ENCODE results near the gene CFAP299.
A peak's percentile ranks its signal among the peaks of the same experiment; 100 is the strongest.

The CFAP299 gene

GRCh38 chr4:80989921-80990544 lies 654.5 kb downstream of the CFAP299 start:
- Histone ChIP-seq H3K4me2 (ENCODE audit: low read length) (no peak overlapping the region), H3K27me3 (ENCODE audit: insufficient read depth, low read length) (no peaks in the 10 kb centered on the region), H3K9ac (ENCODE audit: low read length) (no peak overlapping the region), H3K4ac (ENCODE audit: low read depth, low read length) (no peak overlapping the region), H2AK5ac (ENCODE audit: low read length) (no peak overlapping the region), H3K14ac (ENCODE audit: low read length) (no peak overlapping the region), H3K27ac (ENCODE audit: low read depth, low read length) (no peak overlapping the region), H3K79me2 (ENCODE audit: control insufficient read depth, insufficient read depth, low read length, poor library complexity) (no peaks in the 10 kb centered on the region), H4K91ac (ENCODE audit: low read depth, low read length) (no peak overlapping the region), H3K18ac (ENCODE audit: low read length) (no peak overlapping the region), H3K4me3 (ENCODE audit: low read depth, low read length) (no peak overlapping the region), H2AFZ (ENCODE audit: insufficient read depth, low read length, poor library complexity) (no peak overlapping the region), H4K8ac (ENCODE audit: low read depth, low read length) (no peak overlapping the region), H2BK120ac (ENCODE audit: insufficient read depth, low read length, poor library complexity) (no peak overlapping the region), H2BK12ac (ENCODE audit: low read length) (no peak overlapping the region), H3K23ac (ENCODE audit: low read length) (no peak overlapping the region), H3K9me3 (ENCODE audit: insufficient read depth, low read depth, low read length) (no peaks in the 10 kb centered on the region), H2BK5ac (ENCODE audit: low read depth, low read length, poor library complexity) (no peak overlapping the region), H3K36me3 (ENCODE audit: control insufficient read depth in 1 of 2, insufficient read depth in 2 of 2, low read length in 2 of 2) (no peaks in the 10 kb centered on the region), H3K4me1 (ENCODE audit: control insufficient read depth in 1 of 2, insufficient read depth in 2 of 2, low read length in 2 of 2) (no peaks in the 10 kb centered on the region), H4K12ac (ENCODE audit: low read depth, low read length) (no peak overlapping the region), H3K79me1 (ENCODE audit: low read length) (no peaks in the 10 kb centered on the region)
- DNase-seq = peak; percentile 49 to 85
- no CpG with 5 or more reads among the region's 2 CpGs for WGBS (ENCODE audit: extremely low coverage, insufficient coverage, insufficient read length)

GRCh38 chr4:80990851-80991250 lies 655.3 kb downstream of the CFAP299 start:
- WGBS (ENCODE audit: extremely low coverage, insufficient coverage, insufficient read length) = no CpG with 5 or more reads among the region's 2 CpGs
- no peak overlapping the region for H3K23ac ChIP-seq (ENCODE audit: low read length)
- no peaks in the 10 kb centered on the region for H3K9me3 ChIP-seq (ENCODE audit: insufficient read depth, low read depth, low read length)
- H3K4me3 ChIP-seq (ENCODE audit: low read depth, low read length) = no peak overlapping the region
- no peaks in the 10 kb centered on the region for H3K36me3 ChIP-seq (ENCODE audit: control insufficient read depth in 1 of 2, insufficient read depth in 2 of 2, low read length in 2 of 2)
- no peaks in the 10 kb centered on the region for H3K27me3 ChIP-seq (ENCODE audit: insufficient read depth, low read length)
- H3K4me1 ChIP-seq (ENCODE audit: control insufficient read depth in 1 of 2, insufficient read depth in 2 of 2, low read length in 2 of 2) = no peaks in the 10 kb centered on the region
- no peak for DNase-seq
- no peak overlapping the region for H4K12ac ChIP-seq (ENCODE audit: low read depth, low read length)
- no peaks in the 10 kb centered on the region for H3K79me2 ChIP-seq (ENCODE audit: control insufficient read depth, insufficient read depth, low read length, poor library complexity)
- H3K9ac ChIP-seq (ENCODE audit: low read length) = no peak overlapping the region
- H3K4ac ChIP-seq (ENCODE audit: low read depth, low read length) = no peak overlapping the region
- no peak overlapping the region for H2BK120ac ChIP-seq (ENCODE audit: insufficient read depth, low read length, poor library complexity)
- H2BK12ac ChIP-seq (ENCODE audit: low read length) = no peak overlapping the region
- no peak overlapping the region for H2AK5ac ChIP-seq (ENCODE audit: low read length)
- H3K14ac ChIP-seq (ENCODE audit: low read length) = no peak overlapping the region
- no peak overlapping the region for H3K18ac ChIP-seq (ENCODE audit: low read length)
- no peak overlapping the region for H2AFZ ChIP-seq (ENCODE audit: insufficient read depth, low read length, poor library complexity)
- H4K8ac ChIP-seq (ENCODE audit: low read depth, low read length) = no peak overlapping the region
- no peak overlapping the region for H3K27ac ChIP-seq (ENCODE audit: low read depth, low read length)
- no peak overlapping the region for H2BK5ac ChIP-seq (ENCODE audit: low read depth, low read length, poor library complexity)
- H3K4me2 ChIP-seq (ENCODE audit: low read length) = no peak overlapping the region
- H3K79me1 ChIP-seq (ENCODE audit: low read length) = no peaks in the 10 kb centered on the region
- H4K91ac ChIP-seq (ENCODE audit: low read depth, low read length) = no peak overlapping the region

DNA sequence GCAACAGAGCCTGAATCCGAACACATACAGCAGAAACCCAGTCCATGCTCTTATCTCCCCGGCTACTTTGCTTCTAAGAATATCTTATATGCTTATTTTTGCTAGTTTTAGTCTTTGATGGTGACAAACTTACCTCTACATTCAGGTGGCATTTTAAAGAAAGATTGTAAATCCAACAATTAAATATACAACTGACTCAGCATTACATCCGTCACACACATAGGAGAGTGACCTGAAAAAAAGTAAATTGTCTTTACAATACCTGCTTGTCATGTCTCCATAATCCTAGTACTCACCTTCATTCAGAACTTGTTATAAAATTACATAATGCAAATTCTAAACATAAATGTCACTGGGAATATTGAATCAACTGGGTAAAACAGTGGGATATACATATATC lies 664.4 kb downstream of the CFAP299 start:
- H3K9ac ChIP-seq (ENCODE audit: low read length) = no peak overlapping the region
- no CpG with 5 or more reads among the region's 3 CpGs for WGBS (ENCODE audit: extremely low coverage, insufficient coverage, insufficient read length)
- no peaks in the 10 kb centered on the region for H3K4me1 ChIP-seq (ENCODE audit: control insufficient read depth in 1 of 2, insufficient read depth in 2 of 2, low read length in 2 of 2)
- no peak overlapping the region for H2BK120ac ChIP-seq (ENCODE audit: insufficient read depth, low read length, poor library complexity)
- no peak overlapping the region for H3K18ac ChIP-seq (ENCODE audit: low read length)
- H3K27ac ChIP-seq (ENCODE audit: low read depth, low read length) = no peak overlapping the region
- H3K14ac ChIP-seq (ENCODE audit: low read length) = no peak overlapping the region
- no peak overlapping the region for H3K4me2 ChIP-seq (ENCODE audit: low read length)
- H3K79me2 ChIP-seq (ENCODE audit: control insufficient read depth, insufficient read depth, low read length, poor library complexity) = no peaks in the 10 kb centered on the region
- no peak overlapping the region for H3K4me3 ChIP-seq (ENCODE audit: low read depth, low read length)
- no peak overlapping the region for H2AK5ac ChIP-seq (ENCODE audit: low read length)
- no peak overlapping the region for H2BK5ac ChIP-seq (ENCODE audit: low read depth, low read length, poor library complexity)
- no peak overlapping the region for H3K4ac ChIP-seq (ENCODE audit: low read depth, low read length)
- no peaks in the 10 kb centered on the region for H3K9me3 ChIP-seq (ENCODE audit: insufficient read depth, low read depth, low read length)
- no peak overlapping the region for H3K23ac ChIP-seq (ENCODE audit: low read length)
- H4K91ac ChIP-seq (ENCODE audit: low read depth, low read length) = no peak overlapping the region
- H4K12ac ChIP-seq (ENCODE audit: low read depth, low read length) = no peak overlapping the region
- H3K27me3 ChIP-seq (ENCODE audit: insufficient read depth, low read length) = no peaks in the 10 kb centered on the region
- no peaks in the 10 kb centered on the region for H3K79me1 ChIP-seq (ENCODE audit: low read length)
- DNase-seq = no peak
- H2AFZ ChIP-seq (ENCODE audit: insufficient read depth, low read length, poor library complexity) = no peak overlapping the region
- H4K8ac ChIP-seq (ENCODE audit: low read depth, low read length) = no peak overlapping the region
- no peak overlapping the region for H2BK12ac ChIP-seq (ENCODE audit: low read length)
- no peaks in the 10 kb centered on the region for H3K36me3 ChIP-seq (ENCODE audit: control insufficient read depth in 1 of 2, insufficient read depth in 2 of 2, low read length in 2 of 2)

DNA sequence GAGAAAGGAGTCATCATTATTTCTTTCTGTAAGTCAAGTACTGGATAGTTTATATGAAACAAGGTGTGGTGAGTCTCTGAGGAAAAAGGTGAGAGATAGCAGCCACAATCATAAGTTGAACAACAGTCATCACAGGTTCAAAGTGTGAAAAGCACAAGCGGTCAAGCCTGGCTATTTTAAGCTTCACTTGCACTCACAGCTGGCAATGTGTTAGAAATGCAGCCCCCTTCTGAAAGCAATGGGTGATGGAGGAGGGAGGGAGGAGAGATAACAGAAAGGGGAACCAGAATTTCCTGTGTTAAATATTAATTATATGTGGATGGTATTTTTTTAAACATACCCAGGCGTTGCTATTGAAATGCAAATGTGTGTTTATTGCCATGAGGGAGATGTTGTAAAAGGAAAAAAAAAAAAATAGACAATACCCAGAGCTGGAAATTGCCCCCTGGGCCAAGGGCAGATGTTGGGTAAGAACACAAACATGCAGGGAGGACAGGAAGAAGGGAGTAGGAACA lies 668.1 kb downstream of the CFAP299 start:
- Histone ChIP-seq H4K8ac (ENCODE audit: low read depth, low read length) (no peak overlapping the region), H2BK12ac (ENCODE audit: low read length) (no peak overlapping the region), H4K91ac (ENCODE audit: low read depth, low read length) (no peak overlapping the region), H3K4me1 (ENCODE audit: control insufficient read depth in 1 of 2, insufficient read depth in 2 of 2, low read length in 2 of 2) (no peaks in the 10 kb centered on the region), H3K4me2 (ENCODE audit: low read length) (no peak overlapping the region), H3K9ac (ENCODE audit: low read length) (no peak overlapping the region), H3K4me3 (ENCODE audit: low read depth, low read length) (no peak overlapping the region), H2BK120ac (ENCODE audit: insufficient read depth, low read length, poor library complexity) (no peak overlapping the region), H3K27ac (ENCODE audit: low read depth, low read length) (no peak overlapping the region), H3K79me2 (ENCODE audit: control insufficient read depth, insufficient read depth, low read length, poor library complexity) (no peaks in the 10 kb centered on the region), H3K18ac (ENCODE audit: low read length) (no peak overlapping the region), H4K12ac (ENCODE audit: low read depth, low read length) (no peak overlapping the region), H3K4ac (ENCODE audit: low read depth, low read length) (no peak overlapping the region), H2AFZ (ENCODE audit: insufficient read depth, low read length, poor library complexity) (no peak overlapping the region), H3K36me3 (ENCODE audit: control insufficient read depth in 1 of 2, insufficient read depth in 2 of 2, low read length in 2 of 2) (no peaks in the 10 kb centered on the region), H3K9me3 (ENCODE audit: insufficient read depth, low read depth, low read length) (no peaks in the 10 kb centered on the region), H3K79me1 (ENCODE audit: low read length) (no peaks in the 10 kb centered on the region), H2AK5ac (ENCODE audit: low read length) (no peak overlapping the region), H3K27me3 (ENCODE audit: insufficient read depth, low read length) (no peaks in the 10 kb centered on the region), H2BK5ac (ENCODE audit: low read depth, low read length, poor library complexity) (no peak overlapping the region), H3K23ac (ENCODE audit: low read length) (no peak overlapping the region), H3K14ac (ENCODE audit: low read length) (no peak overlapping the region)
- no peak for DNase-seq
- WGBS (ENCODE audit: extremely low coverage, insufficient coverage, insufficient read length) = no CpG with 5 or more reads among the region's 2 CpGs
